Esophagus squamous epithelium (tissue), 4 donors: ENCODE measurements around the gene SCAMP1.

Experiments used
- CTCF ChIP-seq, 6 experiments: fragments of 450-650 bp in 4 of 6; fragments of 200-600 bp in 2 of 6; sonication (generic) in 2 of 6; IDR thresholded peaks; one replicate each; pipeline ENCODE4 v1.5.1; 2016 to 2019; ENCODE audit warnings: antibody characterized with exemption in 6 of 6, mild to moderate bottlenecking in 4 of 6, moderate library complexity in 4 of 6
- POLR2A ChIP-seq, 4 donors: fragments of 450-650 bp; IDR thresholded peaks; one replicate each; pipeline ENCODE4 v1.6.1; 2017; ENCODE audit warnings: antibody characterized with exemption in 4 of 4, mild to moderate bottlenecking in 4 of 4, moderate library complexity in 3 of 4

DNA sequence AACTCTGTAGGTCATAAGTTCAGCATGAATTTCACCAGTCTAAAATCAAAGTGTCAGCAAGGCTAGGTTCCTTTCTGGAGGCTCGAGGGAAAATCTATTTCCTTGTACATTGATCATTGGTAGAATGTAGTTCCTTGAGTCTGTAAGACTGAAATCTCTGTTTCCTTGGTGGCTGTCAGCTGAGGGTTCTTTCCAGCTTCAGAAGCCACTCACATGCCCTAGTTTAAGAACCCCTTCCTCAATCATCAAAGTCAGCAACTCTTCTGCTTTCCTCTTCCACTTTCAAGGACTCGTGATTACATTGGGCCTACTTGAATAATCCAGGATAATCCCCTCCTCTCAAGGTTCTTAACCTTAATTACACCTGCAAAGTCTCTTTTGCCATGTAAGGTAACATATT lies 4.9 kb upstream of the SCAMP1 start:
- TF ChIP-seq POLR2A (IDR thresholded peaks at IDR 0.05) (no peak), CTCF (IDR thresholded peaks at IDR 0.05) (no peak)
